Measurements from ENCODE around the gene FCGBP.

FCGBP gene

DNA sequence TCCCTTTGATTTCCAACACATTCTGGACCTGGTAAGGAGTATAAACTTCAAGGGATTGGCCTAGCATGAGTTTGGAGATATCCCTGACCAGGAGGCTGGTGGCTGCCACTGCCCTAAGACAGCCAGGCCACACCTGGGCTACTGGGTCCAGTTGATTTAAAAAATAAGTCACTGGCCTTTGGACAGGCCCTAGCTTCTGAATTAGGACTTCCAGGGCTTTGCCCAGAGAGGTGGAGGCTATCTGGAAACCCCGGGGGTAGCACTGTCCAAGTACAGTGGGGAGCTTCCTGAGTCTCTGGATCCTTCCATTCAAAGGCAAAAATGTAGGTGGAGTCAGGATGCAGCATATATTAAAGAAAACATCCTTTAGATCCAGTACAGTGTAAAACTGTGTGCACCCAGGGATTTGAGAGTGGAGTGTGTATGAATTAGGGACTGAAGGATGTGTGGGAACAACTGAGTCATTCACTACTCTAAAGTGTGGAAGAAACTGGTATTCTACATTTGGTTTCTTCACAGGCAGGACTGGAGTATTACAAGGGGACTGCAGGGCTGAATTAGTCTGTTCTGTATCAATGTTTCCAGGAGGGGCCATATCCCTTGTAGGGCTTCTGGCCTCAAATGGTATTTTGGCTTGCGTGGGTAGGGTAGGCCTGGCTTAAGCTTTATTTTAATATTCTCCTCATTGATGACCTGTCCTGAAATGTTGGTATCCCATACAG, 14.8 kb upstream of the FCGBP start:
- in situ Hi-C loops (cut with HindIII; ENCODE audit: low sequenced_read_pairs) = no loop called here
- no peak overlapping the region for H3K4me3 ChIP-seq (ENCODE audit: low read depth, low read length)
- no peak for TF ChIP-seq CTCF (IDR thresholded peaks at IDR 0.05; ENCODE audit: low read depth, low read length, missing control alignments)
- DNase-seq (ENCODE audit: low read depth) = no peak

DNA sequence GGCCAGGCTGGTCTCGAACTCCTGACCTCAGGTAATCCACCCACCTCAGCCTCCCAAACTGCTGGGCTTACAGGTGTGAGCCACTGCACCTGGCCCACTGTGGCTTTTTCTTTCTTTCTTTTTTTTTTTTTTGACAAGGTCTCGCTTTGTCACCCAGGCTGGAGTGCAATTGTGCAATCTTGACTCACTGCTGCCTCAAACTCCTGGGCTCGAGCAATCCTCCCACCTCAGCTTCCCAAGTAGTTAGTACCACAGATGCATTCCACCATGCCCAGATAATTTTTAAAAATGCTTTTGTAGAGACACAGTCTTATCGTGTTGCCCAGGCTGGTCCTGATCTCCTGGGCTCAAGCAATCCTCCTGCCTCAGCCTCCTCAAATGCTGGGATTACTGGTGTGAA, 12.1 kb upstream of the FCGBP start:
- in situ Hi-C loops (cut with HindIII; ENCODE audit: low sequenced_read_pairs) = no loop called here
- no peak for DNase-seq (ENCODE audit: low read depth)
- H3K4me3 ChIP-seq (ENCODE audit: low read depth, low read length) = no peak overlapping the region
- TF ChIP-seq CTCF (IDR thresholded peaks at IDR 0.05; ENCODE audit: low read depth, low read length, missing control alignments) = no peak

DNA sequence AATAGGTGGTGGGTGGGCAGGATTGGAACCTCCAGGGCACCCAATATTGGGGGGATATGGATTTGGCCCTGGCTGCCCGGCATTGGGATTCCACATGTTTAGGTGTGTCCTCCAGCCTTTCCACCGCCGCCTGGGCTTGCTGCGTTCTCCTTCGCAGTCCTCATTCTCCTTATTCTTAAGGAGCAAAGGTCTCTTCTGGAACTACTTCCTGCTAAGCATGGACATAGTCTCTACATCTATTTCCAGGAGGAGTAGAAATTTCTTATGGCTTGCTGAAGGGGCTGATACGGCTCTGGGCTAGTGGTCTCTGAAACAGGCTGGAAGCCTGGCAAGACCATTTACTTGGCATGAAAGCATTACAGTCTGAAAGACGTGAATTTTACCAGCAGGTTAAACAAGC, 9.2 kb upstream of the FCGBP start:
- no peak for DNase-seq (ENCODE audit: low read depth)
- no peak for TF ChIP-seq CTCF (IDR thresholded peaks at IDR 0.05; ENCODE audit: low read depth, low read length, missing control alignments)
- no peak overlapping the region for H3K4me3 ChIP-seq (ENCODE audit: low read depth, low read length)
- in situ Hi-C loops (cut with HindIII; ENCODE audit: low sequenced_read_pairs) = no loop called here

- no peak for DNase-seq (ENCODE audit: low read depth)
- in situ Hi-C loops (cut with HindIII; ENCODE audit: low sequenced_read_pairs) = no loop called here
- H3K4me3 ChIP-seq (ENCODE audit: low read depth, low read length) = no peak overlapping the region
- no peak for TF ChIP-seq CTCF (IDR thresholded peaks at IDR 0.05; ENCODE audit: low read depth, low read length, missing control alignments)
Observed at GRCh38 chr19:39942366-39942730, 7.9 kb upstream of the FCGBP start.

- no peak for TF ChIP-seq CTCF (IDR thresholded peaks at IDR 0.05; ENCODE audit: low read depth, low read length, missing control alignments)
- peak; percentile 2 for DNase-seq (ENCODE audit: low read depth)
- in situ Hi-C loops (cut with HindIII; ENCODE audit: low sequenced_read_pairs) = no loop called here
- no peak overlapping the region for H3K4me3 ChIP-seq (ENCODE audit: low read depth, low read length)
Observed at GRCh38 chr19:39941615-39942365, 7.4 kb upstream of the FCGBP start.

- in situ Hi-C loops (cut with HindIII; ENCODE audit: low sequenced_read_pairs) = no loop called here
- H3K4me3 ChIP-seq (ENCODE audit: low read depth, low read length) = no peak overlapping the region
- DNase-seq (ENCODE audit: low read depth) = no peak
- TF ChIP-seq CTCF (IDR thresholded peaks at IDR 0.05; ENCODE audit: low read depth, low read length, missing control alignments) = no peak
Observed at GRCh38 chr19:39941151-39941550, 6.7 kb upstream of the FCGBP start.
